ENCODE measurements around the gene SMAD3. TPM values are rescaled to one million over a fixed set of nuclear protein-coding genes. Genes with fewer than 3 reads are reported as not detected.

SMAD3 gene
- total RNA-seq, 2 experiments from 2014 or later = 28.7 to 31.0 TPM

- ChIA-PET POLR2A (no interaction called here), CTCF (no interaction called here)
Observed at GRCh38 chr15:67059127-67059553, 6.3 kb upstream of the SMAD3 start.

GRCh38 chr15:67061811-67062368, 3.5 kb upstream of the SMAD3 start:
- ChIA-PET POLR2A (interaction anchor here (0.6 kb wide), 1 partner anchor 246 kb away, joined by 3 read pairs; no protein-coding TSS in a partner anchor), CTCF (no interaction called here)

GRCh38 chr15:67062369-67062985, 2.9 kb upstream of the SMAD3 start:
- ChIA-PET POLR2A (no interaction called here), CTCF (no interaction called here)

- CTCF ChIA-PET = interaction anchor here (0.6 to 1.1 kb wide), 2 partner anchors 29 to 99 kb away, joined by 3 read pairs; no protein-coding TSS in a partner anchor
- POLR2A ChIA-PET = no interaction called here
Observed at GRCh38 chr15:67063689-67064606, 1.5 kb upstream of the SMAD3 start.

- ChIA-PET CTCF (interaction anchor here (0.8 to 1.1 kb wide), 2 partner anchors 28 to 37 kb away, joined by 3 read pairs; no protein-coding TSS in a partner anchor), POLR2A (interaction anchor here (1.1 to 2.0 kb wide), 3 partner anchors 9 to 42 kb away, joined by 3 to 5 read pairs (median 3); no protein-coding TSS in a partner anchor)
Observed at GRCh38 chr15:67064607-67065530, 533 bp upstream of the SMAD3 start.

- ChIA-PET CTCF (interaction anchor here (0.8 to 6.8 kb wide), 5 partner anchors 14 to 118 kb away, joined by 3 to 31 read pairs (median 3); no protein-coding TSS in a partner anchor), POLR2A (interaction anchor here (0.7 to 2.0 kb wide), 4 partner anchors 8 to 40 kb away, joined by 3 to 5 read pairs (median 4); no protein-coding TSS in a partner anchor)
Observed at GRCh38 chr15:67066041-67066958, 898 bp downstream of the SMAD3 start.

- ChIA-PET POLR2A (interaction anchor here (0.9 to 2.0 kb wide), 3 partner anchors 16 to 34 kb away, joined by 4 to 5 read pairs (median 5); no protein-coding TSS in a partner anchor), CTCF (interaction anchor here (1.2 to 6.8 kb wide), 3 partner anchors 13 to 34 kb away, joined by 4 to 31 read pairs (median 4); no protein-coding TSS in a partner anchor)
Observed at GRCh38 chr15:67066959-67067853, 1.8 kb downstream of the SMAD3 start.

GRCh38 chr15:67067930-67068551, 2.6 kb downstream of the SMAD3 start:
- POLR2A ChIA-PET = interaction anchor here (0.9 to 1.4 kb wide), 3 partner anchors 15 to 34 kb away, joined by 3 to 5 read pairs (median 4); no protein-coding TSS in a partner anchor
- CTCF ChIA-PET = interaction anchor here (1.2 to 6.8 kb wide), 3 partner anchors 12 to 33 kb away, joined by 4 to 31 read pairs (median 4); no protein-coding TSS in a partner anchor

GRCh38 chr15:67068710-67069400, 3.5 kb downstream of the SMAD3 start:
- POLR2A ChIA-PET = interaction anchor here (0.7 to 1.4 kb wide), 3 partner anchors 17 to 1208 kb away, joined by 3 read pairs; no protein-coding TSS in a partner anchor
- CTCF ChIA-PET = interaction anchor here (0.6 to 6.8 kb wide), 5 partner anchors 11 to 46 kb away, joined by 3 to 31 read pairs (median 4); no protein-coding TSS in a partner anchor

- CTCF ChIA-PET = interaction anchor here (1.8 to 6.8 kb wide), 2 partner anchors 10 to 20 kb away, joined by 5 to 31 read pairs; no protein-coding TSS in a partner anchor
- POLR2A ChIA-PET = interaction anchor here (0.6 to 1.5 kb wide), 2 partner anchors 11 to 14 kb away, joined by 3 to 5 read pairs; no protein-coding TSS in a partner anchor
Observed at GRCh38 chr15:67070150-67070549, 4.7 kb downstream of the SMAD3 start.

GRCh38 chr15:67070892-67071664, 5.7 kb downstream of the SMAD3 start:
- ChIA-PET POLR2A (interaction anchor here (0.6 to 1.5 kb wide), 2 partner anchors 10 to 13 kb away, joined by 3 to 5 read pairs; no protein-coding TSS in a partner anchor), CTCF (interaction anchor here (0.7 to 6.8 kb wide), 2 partner anchors 9 to 44 kb away, joined by 3 to 31 read pairs; no protein-coding TSS in a partner anchor)

- CTCF ChIA-PET = interaction anchor here (1.0 kb wide), 1 partner anchor 9 kb away, joined by 4 read pairs; no protein-coding TSS in a partner anchor
- POLR2A ChIA-PET = interaction anchor here (1.0 kb wide), 1 partner anchor 13 kb away, joined by 3 read pairs; no protein-coding TSS in a partner anchor
Observed at GRCh38 chr15:67072442-67072841, 7.0 kb downstream of the SMAD3 start.

GRCh38 chr15:67072958-67073357, 7.6 kb downstream of the SMAD3 start:
- CTCF ChIA-PET = interaction anchor here (1.0 kb wide), 1 partner anchor 8 kb away, joined by 4 read pairs; no protein-coding TSS in a partner anchor
- POLR2A ChIA-PET = interaction anchor here (1.0 kb wide), 1 partner anchor 12 kb away, joined by 3 read pairs; no protein-coding TSS in a partner anchor

GRCh38 chr15:67074886-67075229, 9.5 kb downstream of the SMAD3 start:
- CTCF ChIA-PET = no interaction called here

More at GRCh38 chr15:67074886-67075229, 9.5 kb downstream of the SMAD3 start:
- POLR2A ChIA-PET = no interaction called here

Measured in activated CD8-positive, alpha-beta memory T cell treated with anti-CD3 and anti-CD28 coated beads for 36 hours (primary cell).